WERI-Rb-1 (cell line): Measurements from ENCODE around the gene C15orf39.

Experiments used
- DNase-seq: peaks from one replicate; pipeline ENCODE4 v3.0.0-alpha.2; 2020
- H3K27ac ChIP-seq: fragments of 250-450 bp; sonication (Bioruptor Pico); 2 replicates; pipeline ENCODE4 v1.5.1; 2020; ENCODE audit warnings: mild to moderate bottlenecking, moderate library complexity
- H3K27me3 ChIP-seq: fragments of 250-450 bp; sonication (Bioruptor Pico); 2 replicates; pipeline ENCODE4 v1.5.1; 2021; ENCODE audit warnings: mild to moderate bottlenecking, low read depth, moderate library complexity; ENCODE audit not compliant: insufficient read depth, severe bottlenecking
- H3K36me3 ChIP-seq: fragments of 250-450 bp; sonication (Bioruptor Pico); 2 replicates; pipeline ENCODE4 v1.5.1; 2020; ENCODE audit warnings: mild to moderate bottlenecking, moderate library complexity
- H3K4me3 ChIP-seq: 2 replicates; pipeline ENCODE4 v1.5.1; 2011; ENCODE audit warnings: low read depth, mild to moderate bottlenecking, control low read depth, low read length
- H3K9me3 ChIP-seq: fragments of 250-450 bp; sonication (Bioruptor Pico); 2 replicates; pipeline ENCODE4 v1.5.1; 2021; ENCODE audit warnings: mild to moderate bottlenecking, moderate library complexity; ENCODE audit not compliant: severe bottlenecking
- CTCF ChIP-seq: IDR thresholded peaks from 2 replicates; pipeline ENCODE4 v1.5.1; 2011; ENCODE audit warnings: low read depth, mild to moderate bottlenecking, control low read depth, inconsistent platforms, low read length

The C15orf39 gene

GRCh38 chr15:75156326-75157215, 45.1 kb upstream of the C15orf39 start:
- Histone ChIP-seq H3K27me3 (no peaks in the 10 kb centered on the region), H3K4me3 (no peak overlapping the region), H3K27ac (no peak overlapping the region), H3K9me3 (no peaks in the 10 kb centered on the region), H3K36me3 (no peaks in the 10 kb centered on the region)
- TF ChIP-seq CTCF: no peak
- DNase-seq: no peak

GRCh38 chr15:75158402-75158801, 43.3 kb upstream of the C15orf39 start:
- H3K4me3 ChIP-seq: no peak overlapping the region
- H3K27ac ChIP-seq: no peak overlapping the region
- H3K9me3 ChIP-seq: no peaks in the 10 kb centered on the region
- H3K36me3 ChIP-seq: no peaks in the 10 kb centered on the region
- no peak for TF ChIP-seq CTCF
- no peak for DNase-seq
- no peaks in the 10 kb centered on the region for H3K27me3 ChIP-seq

- H3K9me3 ChIP-seq: no peaks in the 10 kb centered on the region
- H3K27ac ChIP-seq: no peak overlapping the region
- TF ChIP-seq CTCF: no peak
These were observed 42.4 kb upstream of the C15orf39 start for GRCh38 chr15:75159244-75159643.

GRCh38 chr15:75161106-75161916, 40.4 kb upstream of the C15orf39 start:
- no peaks in the 10 kb centered on the region for H3K9me3 ChIP-seq
- H3K36me3 ChIP-seq: no peaks in the 10 kb centered on the region
- H3K27ac ChIP-seq: no peak overlapping the region

More at GRCh38 chr15:75159244-75159643, 42.4 kb upstream of the C15orf39 start:
- no peak overlapping the region for H3K4me3 ChIP-seq
- H3K27me3 ChIP-seq: no peaks in the 10 kb centered on the region
- DNase-seq: no peak
- H3K36me3 ChIP-seq: no peaks in the 10 kb centered on the region

GRCh38 chr15:75161917-75162414, 39.7 kb upstream of the C15orf39 start:
- H3K36me3 ChIP-seq: no peaks in the 10 kb centered on the region

More at GRCh38 chr15:75161106-75161916, 40.4 kb upstream of the C15orf39 start:
- no peaks in the 10 kb centered on the region for H3K27me3 ChIP-seq
- no peak overlapping the region for H3K4me3 ChIP-seq
- DNase-seq: no peak
- TF ChIP-seq CTCF: no peak

More at GRCh38 chr15:75161917-75162414, 39.7 kb upstream of the C15orf39 start:
- H3K9me3 ChIP-seq: no peaks in the 10 kb centered on the region
- H3K27ac ChIP-seq: no peak overlapping the region
- no peak for DNase-seq
- TF ChIP-seq CTCF: no peak
- H3K27me3 ChIP-seq: no peaks in the 10 kb centered on the region
- no peak overlapping the region for H3K4me3 ChIP-seq
